ENCODE data around the gene TRMT61A. TPM values are rescaled to one million over a fixed set of nuclear protein-coding genes. Genes with fewer than 3 reads are reported as not detected.

Gene TRMT61A
- total RNA-seq, 1 experiment from 2014 or later = 14.9 TPM

GRCh38 chr14:103501041-103501870 lies 27.7 kb upstream of the TRMT61A start:
- no peaks in the 10 kb centered on the region; the same call in 1 of the 2 replicates for H4K20me1 ChIP-seq (ENCODE audit: insufficient read depth)
- H3K4me1 ChIP-seq (ENCODE audit: control insufficient read depth in 1 of 2, insufficient read depth in 2 of 2, low read length in 2 of 2) = no peaks in the 10 kb centered on the region
- no TSS peak for BruUV-seq (replicated peaks)
- ChIA-PET RAD21 (ENCODE audit: low non-redundant PET in 1 of 2, low total read pairs in 2 of 2, uncharacterized antibody in 2 of 2, unreplicated experiment in 2 of 2) (interaction anchor here in 1 of 2 experiments (0.6 kb wide), 1 partner anchor 111 kb away, joined by 3 read pairs; no protein-coding TSS in a partner anchor), CTCF (interaction anchor here (1.3 kb wide), 1 partner anchor 46 kb away, joined by 4 read pairs; no protein-coding TSS in a partner anchor), POLR2A (no interaction called here)
- no peak overlapping the region for H3K4me3 ChIP-seq (replicated peaks in 1 of 2; ENCODE audit: low read depth in 1 of 2, low read length in 2 of 2)
- H3K9ac ChIP-seq (ENCODE audit: low read length) = no peak overlapping the region
- peaks cover 15% of the 10 kb centered on the region for H3K79me2 ChIP-seq (ENCODE audit: insufficient read depth, low read length)
- no peak for TF ChIP-seq ZNF274 (IDR thresholded peaks at IDR 0.05; ENCODE audit: low read depth, low read length)
- TF ChIP-seq POLR2A (IDR thresholded peaks at IDR 0.05; ENCODE audit: borderline replicate concordance, extremely low read depth, insufficient read depth, insufficient read length) = no peak
- no peak for TF ChIP-seq CEBPB (IDR thresholded peaks at IDR 0.05; ENCODE audit: low read depth)
- TF ChIP-seq TCF7L2 (IDR thresholded peaks at IDR 0.05; ENCODE audit: borderline replicate concordance, extremely low read depth, insufficient read depth, insufficient read length) = no peak
- TF ChIP-seq CTCF (IDR thresholded peaks at IDR 0.05 in 2 of 3, conservative IDR thresholded peaks at IDR 0.05 in 1 of 3; ENCODE audit: borderline replicate concordance in 1 of 3, insufficient read depth in 1 of 3, low read depth in 2 of 3, low read length in 2 of 3) = no peak
- TF ChIP-seq SP1 (IDR thresholded peaks at IDR 0.05; ENCODE audit: low read depth) = no peak
- TF ChIP-seq EZH2phosphoT487 (IDR thresholded peaks at IDR 0.05; ENCODE audit: borderline replicate concordance) = no peak
- TF ChIP-seq EZH2 (IDR thresholded peaks at IDR 0.05) = no peak
- no peak for TF ChIP-seq ZBTB33 (IDR thresholded peaks at IDR 0.05; ENCODE audit: extremely low read depth, insufficient replicate concordance, low read length)
- no peak for TF ChIP-seq ZFX (IDR thresholded peaks at IDR 0.05)
- no peak for TF ChIP-seq YY1 (IDR thresholded peaks at IDR 0.05; ENCODE audit: extremely low read depth, insufficient replicate concordance, low read depth, low read length)
- TF ChIP-seq CBX3 (IDR thresholded peaks at IDR 0.05; ENCODE audit: low read depth) = no peak
- TF ChIP-seq MAX (IDR thresholded peaks at IDR 0.05) = no peak
- no peak for TF ChIP-seq SIN3A (IDR thresholded peaks at IDR 0.05; ENCODE audit: low read depth)
- TF ChIP-seq ELF1 (IDR thresholded peaks at IDR 0.05; ENCODE audit: borderline replicate concordance, low read depth) = no peak
- no peak for TF ChIP-seq RAD21 (IDR thresholded peaks at IDR 0.05; ENCODE audit: low read depth)
- TF ChIP-seq FOSL1 (IDR thresholded peaks at IDR 0.05; ENCODE audit: low read depth) = no peak
- no peak for TF ChIP-seq SRF (IDR thresholded peaks at IDR 0.05; ENCODE audit: low read depth)
- TF ChIP-seq EGR1 (IDR thresholded peaks at IDR 0.05; ENCODE audit: low read depth) = no peak
- TF ChIP-seq JUND (IDR thresholded peaks at IDR 0.05) = no peak
- DNase-seq (ENCODE audit: low read depth, low spot score) (no peak), ATAC-seq (no peak)
- no peaks in the 10 kb centered on the region for H3K9me3 ChIP-seq (ENCODE audit: control insufficient read depth in 1 of 2, insufficient read depth in 1 of 2, low read depth in 1 of 2, low read length in 2 of 2)
- no peak overlapping the region for H3K27ac ChIP-seq (ENCODE audit: low read depth, low read length)
- H2AFZ ChIP-seq (ENCODE audit: low read depth, low read length, poor library complexity, severe bottlenecking) = no peak overlapping the region
- H3K27me3 ChIP-seq (ENCODE audit: insufficient read depth, low read length) = no peaks in the 10 kb centered on the region
- intact Hi-C loops (cut with micrococcal nuclease) = no loop called here
- no peak overlapping the region for H3K4me2 ChIP-seq (ENCODE audit: low read length)
- H3K9me2 ChIP-seq (ENCODE audit: insufficient read depth) = no peaks in the 10 kb centered on the region
- H3K36me3 ChIP-seq (ENCODE audit: control insufficient read depth in 1 of 2, insufficient read depth in 2 of 2, low read length in 2 of 2) = peaks cover 18 to 33% of the 10 kb centered on the region in 2 experiments
